ENCODE results near the gene POLE2.

Gene POLE2

DNA sequence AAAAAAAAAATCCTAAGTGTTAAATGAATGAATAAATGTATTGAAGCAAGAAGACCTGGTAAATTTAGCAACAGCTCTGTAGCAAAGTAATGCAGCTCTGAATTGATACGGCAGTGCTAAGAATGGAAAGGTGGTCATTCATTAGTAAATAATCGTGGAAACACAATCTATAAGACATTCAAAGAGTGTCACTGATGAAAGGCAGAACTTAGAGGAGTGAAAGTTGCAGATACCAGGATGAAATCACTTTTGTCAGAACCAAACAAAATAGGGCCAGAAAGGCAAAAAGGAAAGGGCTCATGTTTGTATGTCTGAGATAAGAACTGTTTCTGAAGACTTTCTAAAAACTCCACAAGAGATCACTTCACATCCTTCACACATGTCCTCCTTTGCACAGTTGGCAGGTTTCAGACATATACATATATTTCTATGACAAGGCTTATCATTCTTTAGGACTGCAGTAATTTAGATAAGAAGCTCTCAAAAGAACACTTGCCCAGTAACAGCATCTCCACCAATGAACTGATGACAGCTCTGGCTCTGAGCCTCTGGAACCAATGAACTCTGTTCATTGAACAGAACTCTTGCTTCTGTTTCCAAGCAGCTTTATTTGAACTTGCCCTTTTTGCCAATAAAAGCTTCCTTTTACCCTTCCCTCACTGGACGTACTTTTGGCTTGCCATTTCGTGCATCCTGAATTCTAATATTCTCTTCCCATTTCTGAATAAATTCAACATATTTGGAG is 93.5 kb downstream of the POLE2 start:
- no peak overlapping the region for H3K4me3 ChIP-seq (replicated peaks; ENCODE audit: low read depth, low read length)
- DNase-seq (ENCODE audit: low read depth), result peak; percentile 75
- TF ChIP-seq, protein P1, sequence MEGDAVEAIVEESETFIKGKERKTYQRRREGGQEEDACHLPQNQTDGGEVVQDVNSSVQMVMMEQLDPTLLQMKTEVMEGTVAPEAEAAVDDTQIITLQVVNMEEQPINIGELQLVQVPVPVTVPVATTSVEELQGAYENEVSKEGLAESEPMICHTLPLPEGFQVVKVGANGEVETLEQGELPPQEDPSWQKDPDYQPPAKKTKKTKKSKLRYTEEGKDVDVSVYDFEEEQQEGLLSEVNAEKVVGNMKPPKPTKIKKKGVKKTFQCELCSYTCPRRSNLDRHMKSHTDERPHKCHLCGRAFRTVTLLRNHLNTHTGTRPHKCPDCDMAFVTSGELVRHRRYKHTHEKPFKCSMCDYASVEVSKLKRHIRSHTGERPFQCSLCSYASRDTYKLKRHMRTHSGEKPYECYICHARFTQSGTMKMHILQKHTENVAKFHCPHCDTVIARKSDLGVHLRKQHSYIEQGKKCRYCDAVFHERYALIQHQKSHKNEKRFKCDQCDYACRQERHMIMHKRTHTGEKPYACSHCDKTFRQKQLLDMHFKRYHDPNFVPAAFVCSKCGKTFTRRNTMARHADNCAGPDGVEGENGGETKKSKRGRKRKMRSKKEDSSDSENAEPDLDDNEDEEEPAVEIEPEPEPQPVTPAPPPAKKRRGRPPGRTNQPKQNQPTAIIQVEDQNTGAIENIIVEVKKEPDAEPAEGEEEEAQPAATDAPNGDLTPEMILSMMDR (IDR thresholded peaks at IDR 0.05; ENCODE audit: low read length, missing control alignments), result no peak

Data from fibroblast of pulmonary artery (primary cell).